ENCODE data around the gene NUTM2F.
"Not testable (repeated sequence)": the region's sequence is repeated elsewhere in the genome, so short reads cannot be mapped to it uniquely, and the experiment has no call there.

NUTM2F gene

GRCh38 chr9:94328544-94328943 lies at the start of gene NUTM2F:
Gene NUTM2F (minus strand): TSS chr9:94328644. CDS start chr9:94328623, 21 bp downstream.
- not testable (repeated sequence) for DNase-seq (ENCODE audit: low spot score)

- DNase-seq (ENCODE audit: low spot score): not testable (repeated sequence)
These were observed 46.8 kb upstream of the NUTM2F start for GRCh38 chr9:94375197-94375596.

- DNase-seq (ENCODE audit: low spot score): peak; percentile 90
These were observed 46.0 kb upstream of the NUTM2F start for GRCh38 chr9:94374176-94375056.

DNA sequence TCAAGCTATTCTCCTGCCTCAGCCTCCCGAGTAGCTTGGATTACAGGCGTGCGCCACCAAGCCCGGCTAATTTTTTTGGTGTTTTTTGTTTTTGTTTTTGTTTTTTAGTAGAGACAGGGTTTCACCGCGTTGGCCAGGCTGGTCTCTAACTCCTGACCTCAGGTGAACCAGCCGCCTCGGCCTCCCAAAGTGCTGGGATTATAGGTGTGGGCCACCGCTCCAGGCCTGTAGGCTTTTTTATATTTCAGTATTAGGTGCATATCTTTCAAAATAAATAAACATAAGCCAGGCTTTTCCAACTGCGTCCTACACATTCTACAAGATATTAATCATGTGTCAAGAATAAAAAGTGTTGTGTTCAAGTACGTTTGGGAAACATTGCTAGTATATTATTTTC lies 45.3 kb upstream of the NUTM2F start:
- DNase-seq (ENCODE audit: low spot score): not testable (repeated sequence)

GRCh38 chr9:94370266-94370665 lies 41.8 kb upstream of the NUTM2F start:
- DNase-seq (ENCODE audit: low spot score): not testable (repeated sequence)

GRCh38 chr9:94364093-94364614 lies 35.7 kb upstream of the NUTM2F start:
- DNase-seq (ENCODE audit: low spot score): not testable (repeated sequence)

GRCh38 chr9:94357158-94357557 lies 28.7 kb upstream of the NUTM2F start:
- not testable (repeated sequence) for DNase-seq (ENCODE audit: low spot score)

- DNase-seq (ENCODE audit: low spot score): not testable (repeated sequence)
These were observed 23.7 kb upstream of the NUTM2F start for GRCh38 chr9:94351901-94352723.

GRCh38 chr9:94348754-94349153 lies 20.3 kb upstream of the NUTM2F start:
- DNase-seq (ENCODE audit: low spot score): not testable (repeated sequence)

DNA sequence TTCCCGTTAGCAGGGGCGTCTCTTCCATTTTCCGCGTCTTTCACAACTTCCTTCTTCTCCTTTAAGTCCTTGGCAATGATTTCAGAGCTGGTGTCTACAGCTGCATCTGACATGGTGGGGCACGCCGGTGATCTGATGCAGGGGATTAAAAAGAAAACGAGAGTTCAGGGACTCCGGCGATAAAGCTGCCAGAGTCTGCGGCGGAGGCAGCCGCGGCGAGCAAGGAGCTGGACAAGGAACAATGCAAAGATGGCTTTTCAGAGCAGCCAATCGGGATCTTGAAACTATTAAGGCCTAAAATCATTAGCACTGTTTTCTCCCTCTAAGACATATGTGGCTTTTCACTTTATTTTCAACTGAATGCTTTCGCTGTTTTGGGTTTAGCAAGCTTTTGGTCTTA lies 19.0 kb upstream of the NUTM2F start:
- DNase-seq (ENCODE audit: low spot score): not testable (repeated sequence)

GRCh38 chr9:94341703-94342102 lies 13.3 kb upstream of the NUTM2F start:
- DNase-seq (ENCODE audit: low spot score): not testable (repeated sequence)

- not testable (repeated sequence) for DNase-seq (ENCODE audit: low spot score)
These were observed 12.3 kb upstream of the NUTM2F start for GRCh38 chr9:94340750-94341149.

DNA sequence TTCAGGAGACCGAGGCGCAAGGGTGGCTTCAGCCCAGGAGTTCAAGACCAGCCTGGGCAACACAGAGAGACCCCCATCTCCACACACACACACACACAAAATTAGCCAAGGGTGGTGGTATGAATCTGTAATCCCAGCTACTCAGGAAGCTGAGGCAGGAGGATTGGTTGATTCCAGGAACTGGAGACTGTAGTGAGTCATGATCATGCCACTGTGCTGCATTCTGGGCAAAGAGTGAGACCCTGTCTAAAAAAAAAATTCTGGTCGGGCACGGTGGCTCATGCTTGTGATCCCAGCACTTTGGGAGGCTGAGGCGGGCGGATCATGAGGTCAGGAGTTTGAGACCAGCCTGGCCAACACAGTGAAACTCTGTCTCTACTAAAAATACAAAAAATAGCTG lies 11.2 kb upstream of the NUTM2F start:
- DNase-seq (ENCODE audit: low spot score): not testable (repeated sequence)

GRCh38 chr9:94338723-94339122 lies 10.3 kb upstream of the NUTM2F start:
- not testable (repeated sequence) for DNase-seq (ENCODE audit: low spot score)

DNA sequence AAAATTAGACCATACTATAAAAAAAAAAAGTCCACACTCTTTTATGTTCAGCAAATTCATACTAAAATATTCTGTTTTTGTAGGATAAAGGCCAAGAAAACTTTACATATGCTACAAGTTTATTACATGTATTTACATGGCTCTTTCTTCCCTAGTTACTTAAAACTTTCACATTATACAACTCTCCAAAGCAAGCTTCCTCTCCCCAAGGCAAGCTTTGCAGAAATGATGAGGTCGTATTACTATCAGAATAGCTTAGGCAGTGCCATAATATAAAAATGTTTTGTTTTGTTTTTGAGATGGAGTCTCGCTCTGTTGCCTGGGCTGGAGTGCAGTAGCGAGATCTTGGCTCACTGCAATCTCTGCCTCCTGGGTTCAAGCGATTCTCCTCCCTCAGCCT lies 8.0 kb upstream of the NUTM2F start:
- not testable (repeated sequence) for DNase-seq (ENCODE audit: low spot score)

- DNase-seq (ENCODE audit: low spot score): not testable (repeated sequence)
These were observed 2.9 kb downstream of the NUTM2F start for GRCh38 chr9:94325583-94325982.

DNA sequence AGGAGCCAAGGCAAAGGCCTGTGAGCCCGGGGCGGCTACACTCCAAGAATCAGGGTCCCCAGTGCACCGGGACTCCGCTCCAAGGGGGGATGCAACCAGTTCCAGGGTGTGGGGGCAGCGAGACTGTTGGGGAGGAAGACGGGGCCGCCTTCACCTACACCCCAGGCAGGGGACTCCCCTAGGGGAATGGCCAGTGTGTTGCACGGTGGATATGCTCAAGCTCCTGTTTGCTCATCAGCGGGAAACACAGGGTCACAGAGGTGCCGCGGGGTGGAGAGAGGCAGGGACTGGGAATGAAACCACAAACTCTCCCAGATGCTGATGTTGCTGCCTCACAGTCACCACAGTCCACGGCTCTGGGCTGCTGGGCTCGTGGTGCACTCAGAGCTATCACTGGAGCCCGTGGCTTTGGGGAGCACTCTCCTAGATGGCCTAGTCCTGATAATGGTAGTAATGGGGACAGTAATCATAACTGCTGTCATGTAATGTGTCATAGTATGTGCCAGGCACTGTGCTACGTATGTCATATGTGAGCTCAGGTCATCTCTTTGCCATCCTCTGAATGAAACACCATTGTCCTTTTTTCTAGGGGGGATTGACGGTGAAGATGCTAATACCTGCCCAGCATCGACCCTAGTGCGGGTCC lies 5.2 kb downstream of the NUTM2F start:
- DNase-seq (ENCODE audit: low spot score): not testable (repeated sequence)

DNA sequence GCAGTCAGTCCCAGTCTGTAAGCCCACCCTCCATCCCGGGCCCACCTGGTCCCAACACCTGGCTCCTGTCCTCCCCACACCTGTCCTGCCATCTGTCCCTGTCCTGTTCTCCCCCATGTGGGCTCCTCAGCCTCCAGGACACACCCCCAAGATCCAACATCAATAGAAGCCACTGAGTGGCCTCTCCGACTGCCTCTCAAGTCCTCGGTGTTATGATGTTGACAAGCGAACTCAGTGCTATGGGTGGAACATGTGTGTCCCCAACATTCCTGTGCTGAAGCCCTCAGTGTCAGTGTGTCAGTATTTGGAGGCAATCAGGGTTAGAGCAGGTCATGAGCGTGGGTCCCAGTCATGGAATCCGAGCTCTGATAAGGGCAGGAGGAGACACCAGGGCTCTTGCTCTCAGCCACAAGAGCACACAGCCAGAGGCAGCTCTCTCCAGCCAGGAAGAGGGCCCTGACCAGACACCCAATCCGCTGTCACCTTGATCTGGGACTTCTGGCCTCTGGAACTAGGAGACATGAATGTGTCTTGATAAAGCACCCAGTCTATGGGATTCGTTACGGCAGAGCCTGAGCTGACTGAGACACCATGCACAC lies 6.0 kb downstream of the NUTM2F start:
- DNase-seq (ENCODE audit: low spot score): not testable (repeated sequence)

DNA sequence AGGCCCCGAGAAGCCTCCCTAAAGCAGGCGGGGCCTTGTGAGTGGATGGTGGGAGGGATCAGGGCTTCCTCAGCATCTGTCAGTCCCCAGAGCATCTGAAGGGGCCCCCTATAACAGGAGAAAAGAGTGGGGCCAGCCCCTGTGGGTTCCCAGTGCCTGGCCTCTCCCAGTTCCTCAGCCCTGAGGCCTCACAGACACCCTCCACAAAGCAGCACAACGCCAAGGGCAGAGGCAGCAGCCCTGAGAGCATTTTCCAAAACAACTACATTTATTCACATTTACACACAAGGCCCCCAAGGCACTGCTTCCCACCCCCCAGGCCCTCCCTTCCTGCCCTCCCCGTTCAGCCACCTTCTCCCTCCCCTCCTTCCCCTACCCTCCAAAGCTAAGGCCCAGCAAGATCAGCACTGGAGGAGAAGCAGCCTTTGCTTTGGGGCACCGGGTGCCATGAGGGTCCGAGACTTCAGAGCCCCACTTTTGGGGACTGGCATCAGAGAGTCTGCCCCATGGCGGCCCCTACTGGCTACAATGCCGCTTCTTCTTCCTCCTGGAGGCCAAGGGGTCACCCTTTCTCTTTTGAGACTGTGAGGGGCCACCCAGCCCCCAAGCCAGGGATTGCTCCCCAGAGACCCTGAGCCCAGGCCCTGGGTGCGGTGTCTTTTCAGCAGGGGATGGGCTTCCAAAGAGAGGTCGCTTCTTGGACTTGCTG lies 10.3 kb downstream of the NUTM2F start:
- not testable (repeated sequence) for DNase-seq (ENCODE audit: low spot score)

GRCh38 chr9:94316236-94316635 lies 12.2 kb downstream of the NUTM2F start:
- not testable (repeated sequence) for DNase-seq (ENCODE audit: low spot score)
